ENCODE results near the gene SYT6. TPM values are rescaled to one million over a fixed set of nuclear protein-coding genes. Genes with fewer than 3 reads are reported as not detected.

Gene SYT6
- total RNA-seq, 1 donor from 2014 or later: not detected

DNA sequence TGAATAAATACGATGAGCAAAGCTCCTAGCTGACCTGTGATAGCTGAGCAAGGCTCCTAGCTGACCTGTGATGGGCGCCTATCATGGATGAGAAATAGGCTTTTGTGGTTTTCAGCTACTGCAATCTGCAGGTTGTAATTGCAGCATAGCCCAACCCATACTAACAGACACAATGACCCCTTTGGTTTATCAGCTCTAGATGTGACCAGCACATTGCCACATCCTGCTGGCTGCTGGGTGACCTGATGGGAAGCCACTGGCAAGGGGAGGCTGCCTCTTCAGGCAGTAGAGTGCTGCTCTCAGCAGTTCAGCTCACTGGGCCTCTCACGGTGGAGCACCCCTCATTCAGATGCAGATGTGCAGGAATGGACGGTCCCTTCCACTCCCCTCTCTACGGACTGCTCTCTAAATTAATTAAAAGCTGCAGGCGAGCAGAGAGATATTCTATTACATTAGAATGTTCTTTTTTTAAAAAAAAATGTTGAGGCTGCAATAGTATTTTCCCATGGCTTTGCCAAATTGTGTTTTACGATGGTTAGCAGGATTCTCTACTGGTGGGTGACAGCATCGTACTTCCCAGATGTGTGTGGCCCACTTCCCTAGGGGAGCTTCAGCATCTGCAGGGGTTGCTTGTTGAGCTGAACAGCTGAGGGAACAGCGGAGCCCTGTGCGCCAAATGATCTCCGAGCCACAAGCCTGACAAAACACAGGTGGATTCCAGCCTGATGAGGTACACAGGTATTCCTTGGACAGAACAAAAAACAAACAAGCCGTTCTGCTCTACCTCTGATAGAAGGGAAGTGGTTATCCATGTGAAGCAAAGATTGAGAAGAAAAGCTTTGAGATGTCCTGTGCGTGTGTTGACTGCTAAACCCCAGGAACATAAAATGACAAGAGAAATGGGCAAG lies 65.0 kb downstream of the SYT6 start:
- Histone ChIP-seq H3K4me1 (no peaks in the 10 kb centered on the region), H3K36me3 (no peaks in the 10 kb centered on the region), H3K27ac (no peak overlapping the region), H3K27me3 (no peaks in the 10 kb centered on the region), H3K4me3 (no peak overlapping the region), H3K9me3 (no peaks in the 10 kb centered on the region)
- intact Hi-C loops (cut with DNase I): no loop called here
- TF ChIP-seq POLR2AphosphoS5 (IDR thresholded peaks at IDR 0.05; ENCODE audit: insufficient read depth in 1 of 2, low read depth in 1 of 2): no peak
- TF ChIP-seq, protein P1, sequence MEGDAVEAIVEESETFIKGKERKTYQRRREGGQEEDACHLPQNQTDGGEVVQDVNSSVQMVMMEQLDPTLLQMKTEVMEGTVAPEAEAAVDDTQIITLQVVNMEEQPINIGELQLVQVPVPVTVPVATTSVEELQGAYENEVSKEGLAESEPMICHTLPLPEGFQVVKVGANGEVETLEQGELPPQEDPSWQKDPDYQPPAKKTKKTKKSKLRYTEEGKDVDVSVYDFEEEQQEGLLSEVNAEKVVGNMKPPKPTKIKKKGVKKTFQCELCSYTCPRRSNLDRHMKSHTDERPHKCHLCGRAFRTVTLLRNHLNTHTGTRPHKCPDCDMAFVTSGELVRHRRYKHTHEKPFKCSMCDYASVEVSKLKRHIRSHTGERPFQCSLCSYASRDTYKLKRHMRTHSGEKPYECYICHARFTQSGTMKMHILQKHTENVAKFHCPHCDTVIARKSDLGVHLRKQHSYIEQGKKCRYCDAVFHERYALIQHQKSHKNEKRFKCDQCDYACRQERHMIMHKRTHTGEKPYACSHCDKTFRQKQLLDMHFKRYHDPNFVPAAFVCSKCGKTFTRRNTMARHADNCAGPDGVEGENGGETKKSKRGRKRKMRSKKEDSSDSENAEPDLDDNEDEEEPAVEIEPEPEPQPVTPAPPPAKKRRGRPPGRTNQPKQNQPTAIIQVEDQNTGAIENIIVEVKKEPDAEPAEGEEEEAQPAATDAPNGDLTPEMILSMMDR (IDR thresholded peaks at IDR 0.05): no peak
- no peak for DNase-seq (ENCODE audit: extremely low spot score in 2 of 2)

DNA sequence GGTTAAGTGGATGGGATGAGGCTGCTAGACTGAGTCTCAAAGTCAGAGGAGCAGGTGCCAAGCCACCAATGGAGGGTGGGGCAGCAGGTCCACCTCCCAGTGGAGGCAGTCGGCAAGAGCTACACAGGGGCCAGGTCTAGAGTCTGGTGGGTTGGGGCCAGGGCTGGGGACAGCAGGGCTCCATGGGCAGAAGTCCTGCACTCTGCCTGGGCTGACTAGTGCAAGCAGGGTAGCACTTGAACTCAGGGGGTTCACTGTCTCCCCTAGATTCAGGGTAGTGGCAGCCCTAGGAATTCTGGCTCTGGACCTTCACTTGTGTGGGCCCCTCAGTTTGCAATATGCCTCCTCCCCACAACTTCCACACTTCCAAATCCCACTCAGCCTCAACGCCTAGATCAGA lies 66.2 kb downstream of the SYT6 start:
- no peak for DNase-seq (ENCODE audit: extremely low spot score in 2 of 2)
- TF ChIP-seq POLR2AphosphoS5 (IDR thresholded peaks at IDR 0.05; ENCODE audit: insufficient read depth in 1 of 2, low read depth in 1 of 2): no peak
- no peak for TF ChIP-seq POLR2A (IDR thresholded peaks at IDR 0.05)
- TF ChIP-seq, protein P1 (IDR thresholded peaks at IDR 0.05): no peak
- Histone ChIP-seq H3K27me3 (no peaks in the 10 kb centered on the region), H3K9me3 (no peaks in the 10 kb centered on the region), H3K4me1 (peaks cover under 1% of the 10 kb centered on the region), H3K4me3 (no peak overlapping the region), H3K27ac (no peak overlapping the region), H3K36me3 (no peaks in the 10 kb centered on the region)
- intact Hi-C loops (cut with DNase I): no loop called here

DNA sequence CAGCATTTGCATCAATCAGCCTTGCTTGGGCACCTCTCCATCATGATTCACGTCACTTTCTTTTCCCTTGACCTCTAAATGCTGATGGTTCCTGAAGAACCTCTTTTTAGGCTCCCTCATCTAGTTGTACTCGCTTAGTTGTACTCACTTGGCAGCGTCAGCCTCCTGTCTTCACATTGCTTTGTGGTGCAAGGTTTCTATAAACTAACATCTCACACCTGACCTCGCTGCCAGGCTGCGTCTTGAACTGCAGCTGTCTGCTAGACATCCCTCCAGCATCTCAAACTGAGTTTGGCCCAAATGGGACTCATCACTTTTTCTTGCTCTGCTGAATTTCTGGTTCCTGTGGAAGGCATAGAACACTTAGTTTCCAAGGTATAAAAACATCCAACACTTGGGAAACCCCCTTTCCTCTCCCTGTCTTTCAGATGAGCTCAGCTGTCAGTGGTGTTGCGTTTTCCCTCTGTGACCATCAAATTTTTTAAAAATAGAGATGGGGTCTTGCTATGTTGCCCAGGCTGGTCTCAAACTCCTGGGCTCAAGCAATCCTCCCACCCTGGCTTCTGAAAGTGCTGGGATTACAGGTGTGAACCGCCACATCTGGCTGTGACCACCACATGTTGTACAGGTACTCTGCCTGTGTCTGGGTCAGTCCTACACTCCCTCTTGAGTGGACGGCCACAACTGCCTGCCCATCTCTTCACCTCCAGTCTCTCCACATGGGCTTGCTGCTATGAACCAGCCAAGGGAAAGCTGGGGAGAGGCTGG lies 66.9 kb downstream of the SYT6 start:
- H3K27ac ChIP-seq: no peak overlapping the region
- TF ChIP-seq, protein P1 (IDR thresholded peaks at IDR 0.05): no peak
- TF ChIP-seq POLR2A (IDR thresholded peaks at IDR 0.05) (no peak), POLR2AphosphoS5 (IDR thresholded peaks at IDR 0.05; ENCODE audit: insufficient read depth in 1 of 2, low read depth in 1 of 2) (no peak)
- H3K36me3 ChIP-seq: no peaks in the 10 kb centered on the region
- no peaks in the 10 kb centered on the region for H3K27me3 ChIP-seq
- H3K9me3 ChIP-seq: no peaks in the 10 kb centered on the region
- intact Hi-C loops (cut with DNase I): no loop called here
- peaks cover 8% of the 10 kb centered on the region for H3K4me1 ChIP-seq
- H3K4me3 ChIP-seq: no peak overlapping the region
- DNase-seq (ENCODE audit: extremely low spot score in 2 of 2): no peak

DNA sequence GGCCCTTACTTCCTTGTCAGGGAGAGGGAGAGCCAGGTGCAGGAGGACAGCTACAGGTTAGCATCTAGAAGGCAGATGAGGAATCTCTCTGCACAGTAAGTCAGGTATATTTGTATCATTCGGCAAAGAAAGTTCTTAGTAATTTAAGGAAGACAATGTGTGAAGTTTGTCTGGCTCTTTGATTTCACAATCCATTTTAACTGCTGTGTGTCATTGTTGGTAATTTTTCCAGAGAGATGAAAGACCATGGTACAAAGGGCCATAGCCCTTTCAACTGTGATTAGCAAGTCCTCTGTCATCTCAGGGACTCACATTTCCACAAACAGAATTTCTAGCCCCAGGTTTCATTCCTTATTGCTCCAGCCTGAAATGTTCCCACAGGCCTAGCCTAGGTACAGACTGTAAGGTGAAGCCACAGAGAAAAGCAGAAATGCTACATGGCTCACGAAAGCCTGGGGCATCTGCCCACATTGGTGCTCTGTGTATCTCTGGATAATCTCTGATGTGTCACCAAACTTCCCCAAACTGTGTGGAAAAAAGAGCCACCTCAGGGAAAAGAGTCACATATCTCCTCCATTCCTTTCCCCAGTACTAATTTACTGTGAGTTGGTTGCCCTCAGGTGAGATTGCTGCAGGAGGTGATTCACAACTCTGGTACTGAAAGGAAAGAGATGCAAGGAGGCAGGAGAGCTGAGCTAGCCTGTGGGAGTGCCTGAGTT lies 70.6 kb downstream of the SYT6 start:
- Histone ChIP-seq H3K27ac (no peak overlapping the region), H3K9me3 (no peaks in the 10 kb centered on the region), H3K4me3 (no peak overlapping the region), H3K4me1 (peaks cover 12% of the 10 kb centered on the region), H3K27me3 (no peaks in the 10 kb centered on the region), H3K36me3 (no peaks in the 10 kb centered on the region)
- no peak for TF ChIP-seq POLR2A (IDR thresholded peaks at IDR 0.05)
- TF ChIP-seq POLR2AphosphoS5 (IDR thresholded peaks at IDR 0.05; ENCODE audit: insufficient read depth in 1 of 2, low read depth in 1 of 2): no peak
- TF ChIP-seq, protein P1 (IDR thresholded peaks at IDR 0.05): no peak
- intact Hi-C loops (cut with DNase I): no loop called here
- DNase-seq (ENCODE audit: extremely low spot score in 2 of 2): no peak
